Bronchial epithelial cell (primary cell): Measurements from ENCODE around the gene ZNF511. TPM values are rescaled to one million over a fixed set of nuclear protein-coding genes. Genes with fewer than 3 reads are reported as not detected.

Source experiments
- DNase-seq: peaks from one replicate; pipeline ENCODE4 v3.0.0-alpha.2; 2010; ENCODE audit warnings: low read depth
- FAIRE-seq: peaks from 2 replicates; lab custom pipeline; 2011; peaks lifted over from hg19 to GRCh38; lab: Jason Lieb, UNC
- H3K27me3 ChIP-seq: 2 replicates; pipeline ENCODE4 v1.5.1; 2011; ENCODE audit warnings: low read length; ENCODE audit not compliant: control insufficient read depth, insufficient read depth
- H3K36me3 ChIP-seq: 2 replicates; pipeline ENCODE4 v1.5.1; 2011; ENCODE audit warnings: low read length; ENCODE audit not compliant: control insufficient read depth, insufficient read depth
- H3K4me3 ChIP-seq: 2 replicates; pipeline ENCODE4 v1.5.1; 2011; ENCODE audit warnings: mild to moderate bottlenecking, low read depth, low read length, control low read depth
- CTCF ChIP-seq: IDR thresholded peaks from 2 replicates; pipeline ENCODE4 v1.5.1; 2011; ENCODE audit warnings: mild to moderate bottlenecking, moderate library complexity, low read length, control low read depth, inconsistent platforms; ENCODE audit not compliant: insufficient read depth, severe bottlenecking
- total RNA-seq: library from RNA; depleted of rRNA; stranded (reverse); fragments of >200 nt; gene quantifications from 2 replicates; pipeline ENCODE4 v1.2.1, GENCODE V29; 2014

Gene ZNF511
- total RNA-seq, 1 donor from 2014 or later: 23.2 TPM

- no peak for TF ChIP-seq CTCF
- H3K4me3 ChIP-seq: no peak overlapping the region
- DNase-seq (no peak), FAIRE-seq (no peak)
- no peaks in the 10 kb centered on the region for H3K27me3 ChIP-seq
- H3K36me3 ChIP-seq: peaks cover 28% of the 10 kb centered on the region
Measured at GRCh38 chr10:133298466-133298865, 10.2 kb upstream of the ZNF511 start.

- FAIRE-seq (no peak), DNase-seq (no peak)
- Histone ChIP-seq H3K36me3 (peaks cover 29% of the 10 kb centered on the region), H3K27me3 (no peaks in the 10 kb centered on the region), H3K4me3 (no peak overlapping the region)
- no peak for TF ChIP-seq CTCF
Measured at GRCh38 chr10:133299224-133299623, 9.5 kb upstream of the ZNF511 start.

- FAIRE-seq: no peak
- H3K36me3 ChIP-seq: peaks cover 29% of the 10 kb centered on the region
- TF ChIP-seq CTCF: no peak
Measured at GRCh38 chr10:133299738-133300137, 9.0 kb upstream of the ZNF511 start.

GRCh38 chr10:133302230-133302629 is 6.5 kb upstream of the ZNF511 start:
- TF ChIP-seq CTCF: no peak
- Histone ChIP-seq H3K27me3 (no peaks in the 10 kb centered on the region), H3K36me3 (peaks cover 24% of the 10 kb centered on the region), H3K4me3 (no peak overlapping the region)
- no peak for DNase-seq
- FAIRE-seq: no peak

More at GRCh38 chr10:133299738-133300137, 9.0 kb upstream of the ZNF511 start:
- Histone ChIP-seq H3K4me3 (no peak overlapping the region), H3K27me3 (no peaks in the 10 kb centered on the region)
- DNase-seq: no peak

- DNase-seq (no peak), FAIRE-seq (no peak)
- no peaks in the 10 kb centered on the region for H3K27me3 ChIP-seq
- H3K36me3 ChIP-seq: peaks cover 19% of the 10 kb centered on the region
- H3K4me3 ChIP-seq: no peak overlapping the region
- no peak for TF ChIP-seq CTCF
Measured at GRCh38 chr10:133303206-133303605, 5.5 kb upstream of the ZNF511 start.

- Histone ChIP-seq H3K27me3 (no peaks in the 10 kb centered on the region), H3K36me3 (peaks cover 5% of the 10 kb centered on the region), H3K4me3 (no peak overlapping the region)
- FAIRE-seq: no peak
- no peak for DNase-seq
- TF ChIP-seq CTCF: no peak
Measured at GRCh38 chr10:133306097-133306476, 2.6 kb upstream of the ZNF511 start.
